GM19463 (cell line): Measurements from ENCODE around the gene SPNS2.

Experiments used
- ATAC-seq: cut with Tn5 transposase; IDR thresholded peaks from one replicate; pipeline ENCODE4 v1.9.1; 2021; ENCODE audit warnings: mild to moderate bottlenecking, moderate library complexity; ENCODE audit not compliant: unreplicated experiment

SPNS2 gene

DNA sequence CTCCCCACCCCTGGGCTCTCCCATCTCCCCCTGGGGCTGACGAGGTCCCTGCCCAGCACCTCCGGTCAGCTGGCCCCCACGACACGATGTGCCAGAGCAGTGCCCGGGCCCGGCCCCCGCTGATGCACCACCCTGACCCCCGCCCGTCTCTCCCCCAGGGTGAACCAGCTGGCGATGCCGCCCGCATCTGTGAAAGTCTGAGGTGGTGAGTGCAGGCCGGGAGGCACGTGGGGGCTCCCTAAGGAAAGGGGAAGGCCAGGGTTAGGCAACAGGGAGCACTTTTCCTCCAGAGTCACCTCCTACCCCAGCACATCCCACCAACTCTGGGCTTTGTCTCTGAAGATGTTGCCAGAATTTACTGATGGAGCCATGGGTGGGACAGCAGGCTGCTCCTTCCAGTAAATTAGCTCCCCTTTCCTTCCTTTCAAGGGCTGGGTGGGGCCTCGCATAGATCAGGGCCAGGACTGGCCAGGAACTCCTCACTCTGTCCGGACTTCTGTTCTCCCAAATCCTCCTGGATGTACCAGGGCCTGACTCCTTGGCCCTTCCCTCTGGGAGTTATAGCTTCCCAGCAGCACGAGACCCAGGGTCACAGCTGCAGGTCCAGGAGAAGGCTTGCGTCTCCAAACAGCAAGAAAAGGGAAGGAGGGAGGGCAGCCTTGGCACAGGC, 38.2 kb downstream of the SPNS2 start:
- no peak for ATAC-seq

DNA sequence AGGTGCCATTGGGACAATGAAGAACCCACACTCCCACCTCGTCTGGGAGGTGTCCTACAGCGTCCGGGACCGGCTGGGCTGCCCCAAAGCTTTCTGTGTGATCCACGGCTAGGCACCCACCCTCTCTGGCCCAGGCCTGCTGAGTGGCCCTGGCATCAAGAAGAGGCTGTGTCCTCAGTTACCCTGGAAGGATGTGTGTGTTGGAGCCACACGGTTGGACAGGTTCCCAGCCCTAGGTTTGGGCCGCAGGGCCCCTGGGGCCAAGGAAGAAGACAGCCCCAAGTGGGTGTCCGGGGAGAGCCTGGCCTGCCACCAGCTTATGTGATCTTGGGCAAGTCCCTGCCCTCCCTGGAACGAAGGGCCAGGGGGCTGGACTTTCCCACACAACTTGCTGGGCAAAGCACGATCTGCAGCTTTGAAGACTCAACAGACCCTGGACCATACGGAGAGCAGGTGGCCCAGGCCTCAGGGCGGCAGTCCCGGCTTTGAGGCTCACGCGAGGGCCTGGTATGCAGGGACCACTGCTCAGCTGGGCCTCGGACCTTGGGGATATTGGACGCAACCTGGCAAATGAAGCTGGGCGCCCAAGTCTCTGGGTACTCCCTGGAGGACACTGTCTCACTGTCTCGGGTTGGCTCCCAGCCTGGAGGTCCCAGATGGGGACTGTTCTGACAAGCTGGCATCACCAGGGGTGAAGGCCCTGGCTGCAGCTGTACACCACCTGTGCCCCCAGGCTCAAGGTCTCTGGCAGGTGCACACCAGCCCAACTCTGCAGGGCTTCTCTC, 39.0 kb downstream of the SPNS2 start:
- no peak for ATAC-seq

DNA sequence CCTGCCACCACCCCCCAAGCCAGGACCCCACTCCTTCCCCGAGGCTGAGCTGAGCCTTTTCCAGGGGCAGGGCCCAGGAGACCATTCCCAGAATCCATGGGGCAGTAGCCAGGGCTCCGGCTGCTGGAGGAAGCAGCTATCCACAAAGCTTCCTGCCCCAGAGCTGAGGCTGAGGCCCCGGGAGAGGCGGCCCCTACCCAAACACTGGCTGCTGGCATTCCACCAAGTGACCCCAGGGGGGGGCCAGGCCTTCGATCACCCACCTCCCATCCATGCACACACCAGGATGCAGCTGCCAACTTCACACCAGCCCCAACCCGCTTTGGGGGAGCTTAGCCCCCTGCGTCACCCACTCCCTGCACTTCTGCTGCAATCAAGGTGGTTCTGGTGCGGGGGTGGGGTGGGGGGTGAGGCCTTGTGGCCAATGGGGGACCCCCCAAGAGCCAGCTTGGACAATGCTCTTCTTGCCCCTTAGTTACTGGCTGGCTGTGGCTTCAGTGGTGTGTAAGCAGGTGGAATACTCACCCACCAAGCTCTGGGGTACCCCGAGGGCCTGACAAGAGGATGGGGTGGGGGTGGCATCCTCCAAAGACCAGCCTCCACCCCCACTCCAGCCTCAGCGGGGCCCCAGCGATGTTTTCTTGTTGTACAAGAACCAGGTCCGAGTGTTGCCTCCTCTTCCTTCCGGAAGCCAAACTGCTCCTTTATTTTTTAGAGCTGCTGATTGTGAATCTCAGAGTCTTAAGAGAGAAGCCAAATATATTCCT, 39.7 kb downstream of the SPNS2 start:
- no peak for ATAC-seq

DNA sequence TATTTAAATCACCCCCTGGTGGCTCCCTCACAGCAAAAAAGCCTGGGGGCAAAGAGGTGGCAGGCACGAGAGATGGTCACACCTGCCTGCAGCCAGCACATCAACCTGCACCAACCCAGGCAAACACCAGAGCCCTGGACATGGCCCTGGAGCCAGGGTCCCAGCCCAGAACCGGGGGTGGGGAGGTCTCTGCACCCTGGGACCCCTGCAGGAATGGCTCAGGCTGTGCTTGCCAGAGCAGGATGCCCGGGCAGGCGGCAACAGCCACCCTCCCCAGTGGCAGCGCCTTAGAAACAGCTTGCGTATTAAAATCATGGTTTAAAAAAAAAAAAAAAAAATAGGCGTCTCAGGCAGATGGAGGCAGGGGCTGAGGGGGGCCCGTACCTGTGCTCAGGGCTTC, 40.3 kb downstream of the SPNS2 start:
- ATAC-seq: no peak

DNA sequence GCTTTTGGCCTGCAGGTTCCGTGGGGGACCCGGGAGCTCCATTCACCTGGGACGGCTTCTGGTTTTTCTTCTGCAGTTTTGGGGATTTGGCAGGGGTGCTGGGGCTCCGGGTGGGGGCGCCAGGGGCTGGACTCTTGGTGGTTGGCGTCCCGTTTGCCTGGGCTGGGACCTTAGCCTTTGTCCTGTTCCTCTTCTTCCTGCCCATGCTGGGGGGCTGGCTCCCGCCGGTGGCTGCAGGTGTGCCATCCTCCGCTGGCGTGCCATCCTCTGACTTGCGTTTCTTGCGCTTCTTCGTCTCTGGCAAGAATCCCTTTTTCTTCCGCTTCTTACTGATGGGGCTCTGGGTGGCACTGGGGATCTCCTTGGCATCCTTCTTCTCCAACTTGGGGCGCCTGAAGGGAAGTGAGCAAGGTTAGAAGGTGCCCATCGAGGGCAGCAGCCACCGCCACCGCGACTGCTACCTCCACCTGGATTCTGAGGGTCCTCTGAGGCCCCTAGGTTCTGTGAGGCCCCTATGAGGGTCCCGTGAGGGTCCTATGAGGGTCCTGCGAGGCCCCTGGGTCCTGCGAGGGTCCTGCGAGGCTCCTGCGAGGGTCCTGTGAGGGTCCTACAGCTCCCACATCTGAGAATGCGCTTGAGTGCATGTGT, 41.0 kb downstream of the SPNS2 start:
- no peak for ATAC-seq

DNA sequence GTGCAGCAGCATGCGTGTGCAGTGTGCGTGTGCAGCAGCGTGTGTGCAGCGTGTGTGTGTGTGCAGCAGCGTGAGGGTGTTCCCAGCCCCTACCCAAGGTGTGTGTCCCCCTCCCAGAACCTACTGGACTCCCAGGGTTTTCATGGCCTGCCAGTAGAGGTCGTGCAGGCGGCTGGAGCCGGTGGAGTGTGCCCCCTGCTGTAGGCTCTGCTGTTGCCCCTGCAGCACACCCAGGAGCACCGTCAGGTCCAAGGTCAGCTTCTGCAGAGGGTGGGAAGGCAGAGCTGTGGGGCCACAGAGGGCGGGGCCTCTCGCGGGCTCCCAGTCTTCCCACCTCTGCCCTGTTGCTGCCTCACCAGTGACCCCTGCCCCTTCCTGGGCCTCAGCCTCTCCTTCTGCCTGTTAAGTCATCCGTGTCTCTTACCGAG, 41.6 kb downstream of the SPNS2 start:
- ATAC-seq: no peak

- no peak for ATAC-seq
Observed at GRCh38 chr17:4540687-4541327, 42.1 kb downstream of the SPNS2 start.

GRCh38 chr17:4541328-4542002, 42.8 kb downstream of the SPNS2 start:
- no peak for ATAC-seq

DNA sequence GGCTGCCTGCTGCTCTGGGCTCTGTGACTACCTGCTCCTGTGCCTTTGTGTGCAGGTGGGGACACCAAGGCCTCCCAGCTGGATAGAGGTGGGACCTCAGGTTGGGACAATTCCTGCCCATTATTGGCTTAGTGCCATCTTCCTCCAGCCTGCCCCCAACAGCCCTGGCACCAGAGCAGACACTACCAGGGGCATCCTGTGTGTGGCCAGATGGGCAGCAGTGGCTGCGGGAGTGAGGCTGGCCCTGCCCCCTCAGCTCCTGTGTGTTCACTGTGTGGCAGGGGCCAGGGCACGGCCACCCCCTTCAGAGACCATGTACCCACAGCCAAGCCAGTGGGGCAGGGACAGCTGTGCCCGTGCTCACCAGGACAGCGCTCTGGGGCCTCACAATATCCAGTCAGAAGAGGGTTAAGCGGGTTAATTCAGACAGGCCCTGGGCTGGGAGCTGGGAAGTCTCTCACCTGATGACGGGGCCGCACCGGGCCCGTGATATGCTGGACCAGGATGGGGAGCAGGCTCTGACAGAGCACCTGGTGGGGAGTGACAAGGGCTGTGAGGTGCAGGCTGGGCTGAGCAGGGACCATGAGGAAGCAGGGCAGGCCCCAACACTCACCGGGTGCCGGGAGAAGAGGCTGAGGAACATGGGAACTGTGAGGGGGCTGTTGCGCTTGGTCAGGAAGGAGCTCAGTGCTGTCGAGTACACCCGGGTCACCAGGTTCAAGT, 43.5 kb downstream of the SPNS2 start:
- no peak for ATAC-seq

DNA sequence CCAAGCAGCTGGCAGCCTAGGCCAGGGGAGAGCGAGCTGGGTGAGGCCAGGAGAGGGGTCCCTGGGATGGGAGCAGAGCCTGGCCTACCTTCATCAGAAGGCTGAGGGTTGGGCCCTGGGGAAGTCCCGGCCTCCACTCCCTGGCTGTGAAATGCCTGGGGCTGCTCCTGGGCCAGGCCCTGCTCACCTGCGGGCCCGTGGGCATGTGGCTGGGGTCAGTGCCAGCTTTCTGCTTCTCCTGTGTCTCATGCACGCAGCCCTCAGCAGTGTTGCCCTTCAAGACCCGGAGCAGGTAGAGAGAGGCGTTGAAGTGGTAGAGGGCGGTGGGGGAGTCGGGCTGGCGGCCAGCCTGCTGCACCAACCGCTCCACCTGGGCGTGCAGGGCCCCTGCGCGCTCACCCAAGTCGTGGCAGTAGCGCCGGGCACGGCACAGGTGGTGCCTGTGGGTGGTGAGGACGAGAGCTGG, 44.1 kb downstream of the SPNS2 start:
- ATAC-seq: no peak

DNA sequence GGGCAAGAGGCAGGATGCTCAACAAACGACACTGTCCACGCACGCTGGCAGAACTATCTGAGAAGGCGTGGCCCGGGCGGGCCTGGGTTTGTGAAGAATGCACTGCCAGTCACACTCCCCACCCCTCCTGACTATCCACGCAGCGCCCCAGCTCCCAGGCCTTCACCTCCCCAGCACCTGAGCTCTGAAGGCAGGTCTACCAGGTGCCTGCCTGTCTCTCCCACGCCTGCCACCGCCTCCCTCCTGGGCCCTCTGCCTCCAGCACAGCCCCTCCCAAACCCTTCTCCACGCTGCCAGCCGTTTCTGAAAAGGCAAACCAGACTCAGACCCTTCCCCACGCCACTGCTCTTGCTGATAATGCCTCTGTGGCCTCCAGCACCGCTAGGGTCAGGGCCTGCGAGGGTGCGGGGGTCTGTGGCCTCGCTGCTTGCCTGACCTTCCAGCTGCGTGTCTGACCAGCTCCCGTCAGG, 44.9 kb downstream of the SPNS2 start:
- ATAC-seq: no peak

- ATAC-seq: no peak
Observed at GRCh38 chr17:4544135-4544950, 45.7 kb downstream of the SPNS2 start.

- ATAC-seq: no peak
Observed at GRCh38 chr17:4544951-4545216, 46.2 kb downstream of the SPNS2 start.

GRCh38 chr17:4545217-4545951, 46.7 kb downstream of the SPNS2 start:
- no peak for ATAC-seq

- ATAC-seq: no peak
Observed at GRCh38 chr17:4547118-4547906, 48.6 kb downstream of the SPNS2 start.

DNA sequence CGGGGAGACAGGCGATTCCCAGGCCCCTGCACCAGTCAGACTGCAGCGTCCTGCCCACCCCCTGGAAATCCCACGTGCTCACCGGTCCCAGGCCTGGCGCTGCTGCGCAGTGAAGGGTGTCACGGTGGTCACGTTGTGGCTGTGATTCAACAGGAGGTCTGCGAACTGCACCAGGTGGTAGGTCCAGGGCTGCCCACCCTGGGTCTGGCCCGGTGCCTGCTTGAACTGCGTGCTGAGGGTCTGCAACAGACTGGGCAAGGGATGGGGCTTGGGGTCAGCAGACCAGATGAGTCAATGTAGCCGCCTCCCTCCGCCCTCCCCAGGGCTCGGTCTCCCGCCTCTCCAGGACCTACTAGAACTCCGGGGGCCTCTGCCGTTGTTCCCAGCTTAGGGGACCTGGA, 49.4 kb downstream of the SPNS2 start:
- ATAC-seq: no peak
